ENCODE measurements around the gene FKRP. TPM values are rescaled to one million over a fixed set of nuclear protein-coding genes. Genes with fewer than 3 reads are reported as not detected.

The FKRP gene
- total RNA-seq, 1 experiment from 2014 or later: 24.1 TPM

DNA sequence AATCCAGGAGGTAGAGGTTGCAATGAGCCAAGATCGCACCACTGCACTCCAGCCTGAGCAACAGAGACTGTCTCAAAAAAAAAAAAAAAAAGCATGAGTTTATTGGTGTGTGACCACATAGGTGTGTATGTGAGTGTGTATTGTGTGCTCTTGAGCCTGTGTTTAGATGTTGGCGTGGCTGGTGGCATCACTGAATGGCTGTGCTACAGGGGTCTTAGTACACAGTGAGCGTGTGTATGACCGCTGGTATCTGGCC is 40.1 kb downstream of the FKRP start:
- peaks cover 16% of the 10 kb centered on the region for H3K27me3 Mint-ChIP-seq (ENCODE audit: low read depth)
- H3K4me1 Mint-ChIP-seq: peaks cover 45% of the 10 kb centered on the region
- H3K27ac Mint-ChIP-seq: peak overlapping the region; percentile 92
- POLR2A ChIA-PET: interaction anchor here (1.0 kb wide), 1 partner anchor 19 kb away, joined by 3 read pairs; no protein-coding TSS in a partner anchor
- H3K9me3 Mint-ChIP-seq: no peaks in the 10 kb centered on the region
- ATAC-seq (no peak), DNase-seq (ENCODE audit: low spot score) (no peak)
- peaks cover 40% of the 10 kb centered on the region for H3K36me3 Mint-ChIP-seq
- TF ChIP-seq, protein P1, sequence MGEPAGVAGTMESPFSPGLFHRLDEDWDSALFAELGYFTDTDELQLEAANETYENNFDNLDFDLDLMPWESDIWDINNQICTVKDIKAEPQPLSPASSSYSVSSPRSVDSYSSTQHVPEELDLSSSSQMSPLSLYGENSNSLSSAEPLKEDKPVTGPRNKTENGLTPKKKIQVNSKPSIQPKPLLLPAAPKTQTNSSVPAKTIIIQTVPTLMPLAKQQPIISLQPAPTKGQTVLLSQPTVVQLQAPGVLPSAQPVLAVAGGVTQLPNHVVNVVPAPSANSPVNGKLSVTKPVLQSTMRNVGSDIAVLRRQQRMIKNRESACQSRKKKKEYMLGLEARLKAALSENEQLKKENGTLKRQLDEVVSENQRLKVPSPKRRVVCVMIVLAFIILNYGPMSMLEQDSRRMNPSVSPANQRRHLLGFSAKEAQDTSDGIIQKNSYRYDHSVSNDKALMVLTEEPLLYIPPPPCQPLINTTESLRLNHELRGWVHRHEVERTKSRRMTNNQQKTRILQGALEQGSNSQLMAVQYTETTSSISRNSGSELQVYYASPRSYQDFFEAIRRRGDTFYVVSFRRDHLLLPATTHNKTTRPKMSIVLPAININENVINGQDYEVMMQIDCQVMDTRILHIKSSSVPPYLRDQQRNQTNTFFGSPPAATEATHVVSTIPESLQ (CRISPR knock-in tag; IDR thresholded peaks at IDR 0.05): no peak
- TF ChIP-seq, protein P2, sequence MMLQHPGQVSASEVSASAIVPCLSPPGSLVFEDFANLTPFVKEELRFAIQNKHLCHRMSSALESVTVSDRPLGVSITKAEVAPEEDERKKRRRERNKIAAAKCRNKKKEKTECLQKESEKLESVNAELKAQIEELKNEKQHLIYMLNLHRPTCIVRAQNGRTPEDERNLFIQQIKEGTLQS (CRISPR knock-in tag; conservative IDR thresholded peaks at IDR 0.05): no peak
- TF ChIP-seq, protein P3, sequence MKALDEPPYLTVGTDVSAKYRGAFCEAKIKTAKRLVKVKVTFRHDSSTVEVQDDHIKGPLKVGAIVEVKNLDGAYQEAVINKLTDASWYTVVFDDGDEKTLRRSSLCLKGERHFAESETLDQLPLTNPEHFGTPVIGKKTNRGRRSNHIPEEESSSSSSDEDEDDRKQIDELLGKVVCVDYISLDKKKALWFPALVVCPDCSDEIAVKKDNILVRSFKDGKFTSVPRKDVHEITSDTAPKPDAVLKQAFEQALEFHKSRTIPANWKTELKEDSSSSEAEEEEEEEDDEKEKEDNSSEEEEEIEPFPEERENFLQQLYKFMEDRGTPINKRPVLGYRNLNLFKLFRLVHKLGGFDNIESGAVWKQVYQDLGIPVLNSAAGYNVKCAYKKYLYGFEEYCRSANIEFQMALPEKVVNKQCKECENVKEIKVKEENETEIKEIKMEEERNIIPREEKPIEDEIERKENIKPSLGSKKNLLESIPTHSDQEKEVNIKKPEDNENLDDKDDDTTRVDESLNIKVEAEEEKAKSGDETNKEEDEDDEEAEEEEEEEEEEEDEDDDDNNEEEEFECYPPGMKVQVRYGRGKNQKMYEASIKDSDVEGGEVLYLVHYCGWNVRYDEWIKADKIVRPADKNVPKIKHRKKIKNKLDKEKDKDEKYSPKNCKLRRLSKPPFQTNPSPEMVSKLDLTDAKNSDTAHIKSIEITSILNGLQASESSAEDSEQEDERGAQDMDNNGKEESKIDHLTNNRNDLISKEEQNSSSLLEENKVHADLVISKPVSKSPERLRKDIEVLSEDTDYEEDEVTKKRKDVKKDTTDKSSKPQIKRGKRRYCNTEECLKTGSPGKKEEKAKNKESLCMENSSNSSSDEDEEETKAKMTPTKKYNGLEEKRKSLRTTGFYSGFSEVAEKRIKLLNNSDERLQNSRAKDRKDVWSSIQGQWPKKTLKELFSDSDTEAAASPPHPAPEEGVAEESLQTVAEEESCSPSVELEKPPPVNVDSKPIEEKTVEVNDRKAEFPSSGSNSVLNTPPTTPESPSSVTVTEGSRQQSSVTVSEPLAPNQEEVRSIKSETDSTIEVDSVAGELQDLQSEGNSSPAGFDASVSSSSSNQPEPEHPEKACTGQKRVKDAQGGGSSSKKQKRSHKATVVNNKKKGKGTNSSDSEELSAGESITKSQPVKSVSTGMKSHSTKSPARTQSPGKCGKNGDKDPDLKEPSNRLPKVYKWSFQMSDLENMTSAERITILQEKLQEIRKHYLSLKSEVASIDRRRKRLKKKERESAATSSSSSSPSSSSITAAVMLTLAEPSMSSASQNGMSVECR (CRISPR knock-in tag; IDR thresholded peaks at IDR 0.05; ENCODE audit: borderline replicate concordance): no peak
- TF ChIP-seq ZNF671 (CRISPR knock-in tag; IDR thresholded peaks at IDR 0.05): no peak
- TF ChIP-seq ZNF263 (CRISPR knock-in tag; IDR thresholded peaks at IDR 0.05; ENCODE audit: low read depth): no peak
- TF ChIP-seq, protein P4, sequence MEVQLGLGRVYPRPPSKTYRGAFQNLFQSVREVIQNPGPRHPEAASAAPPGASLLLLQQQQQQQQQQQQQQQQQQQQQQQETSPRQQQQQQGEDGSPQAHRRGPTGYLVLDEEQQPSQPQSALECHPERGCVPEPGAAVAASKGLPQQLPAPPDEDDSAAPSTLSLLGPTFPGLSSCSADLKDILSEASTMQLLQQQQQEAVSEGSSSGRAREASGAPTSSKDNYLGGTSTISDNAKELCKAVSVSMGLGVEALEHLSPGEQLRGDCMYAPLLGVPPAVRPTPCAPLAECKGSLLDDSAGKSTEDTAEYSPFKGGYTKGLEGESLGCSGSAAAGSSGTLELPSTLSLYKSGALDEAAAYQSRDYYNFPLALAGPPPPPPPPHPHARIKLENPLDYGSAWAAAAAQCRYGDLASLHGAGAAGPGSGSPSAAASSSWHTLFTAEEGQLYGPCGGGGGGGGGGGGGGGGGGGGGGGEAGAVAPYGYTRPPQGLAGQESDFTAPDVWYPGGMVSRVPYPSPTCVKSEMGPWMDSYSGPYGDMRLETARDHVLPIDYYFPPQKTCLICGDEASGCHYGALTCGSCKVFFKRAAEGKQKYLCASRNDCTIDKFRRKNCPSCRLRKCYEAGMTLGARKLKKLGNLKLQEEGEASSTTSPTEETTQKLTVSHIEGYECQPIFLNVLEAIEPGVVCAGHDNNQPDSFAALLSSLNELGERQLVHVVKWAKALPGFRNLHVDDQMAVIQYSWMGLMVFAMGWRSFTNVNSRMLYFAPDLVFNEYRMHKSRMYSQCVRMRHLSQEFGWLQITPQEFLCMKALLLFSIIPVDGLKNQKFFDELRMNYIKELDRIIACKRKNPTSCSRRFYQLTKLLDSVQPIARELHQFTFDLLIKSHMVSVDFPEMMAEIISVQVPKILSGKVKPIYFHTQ (CRISPR knock-in tag; IDR thresholded peaks at IDR 0.05): no peak
- TF ChIP-seq CREB1 (CRISPR knock-in tag; IDR thresholded peaks at IDR 0.05): no peak
- TF ChIP-seq TCF7 (CRISPR knock-in tag; IDR thresholded peaks at IDR 0.05; ENCODE audit: low read depth): no peak
- TF ChIP-seq ZNF423 (CRISPR knock-in tag; IDR thresholded peaks at IDR 0.05): no peak
- TF ChIP-seq FOXP1 (CRISPR knock-in tag; IDR thresholded peaks at IDR 0.05; ENCODE audit: borderline replicate concordance): no peak
- no peak for TF ChIP-seq EMX1 (CRISPR knock-in tag; IDR thresholded peaks at IDR 0.05)
- TF ChIP-seq, protein P5, sequence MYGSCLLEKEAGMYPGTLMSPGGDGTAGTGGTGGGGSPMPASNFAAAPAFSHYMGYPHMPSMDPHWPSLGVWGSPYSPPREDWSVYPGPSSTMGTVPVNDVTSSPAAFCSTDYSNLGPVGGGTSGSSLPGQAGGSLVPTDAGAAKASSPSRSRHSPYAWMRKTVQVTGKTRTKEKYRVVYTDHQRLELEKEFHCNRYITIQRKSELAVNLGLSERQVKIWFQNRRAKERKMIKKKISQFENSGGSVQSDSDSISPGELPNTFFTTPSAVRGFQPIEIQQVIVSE (CRISPR knock-in tag; IDR thresholded peaks at IDR 0.05; ENCODE audit: borderline replicate concordance): no peak
- CTCF ChIA-PET: interaction anchor here (0.7 to 3.2 kb wide), 4 partner anchors 19 to 118 kb away, joined by 3 to 14 read pairs (median 4); no protein-coding TSS in a partner anchor
- peak overlapping the region; percentile 95 for H3K4me3 Mint-ChIP-seq

DNA sequence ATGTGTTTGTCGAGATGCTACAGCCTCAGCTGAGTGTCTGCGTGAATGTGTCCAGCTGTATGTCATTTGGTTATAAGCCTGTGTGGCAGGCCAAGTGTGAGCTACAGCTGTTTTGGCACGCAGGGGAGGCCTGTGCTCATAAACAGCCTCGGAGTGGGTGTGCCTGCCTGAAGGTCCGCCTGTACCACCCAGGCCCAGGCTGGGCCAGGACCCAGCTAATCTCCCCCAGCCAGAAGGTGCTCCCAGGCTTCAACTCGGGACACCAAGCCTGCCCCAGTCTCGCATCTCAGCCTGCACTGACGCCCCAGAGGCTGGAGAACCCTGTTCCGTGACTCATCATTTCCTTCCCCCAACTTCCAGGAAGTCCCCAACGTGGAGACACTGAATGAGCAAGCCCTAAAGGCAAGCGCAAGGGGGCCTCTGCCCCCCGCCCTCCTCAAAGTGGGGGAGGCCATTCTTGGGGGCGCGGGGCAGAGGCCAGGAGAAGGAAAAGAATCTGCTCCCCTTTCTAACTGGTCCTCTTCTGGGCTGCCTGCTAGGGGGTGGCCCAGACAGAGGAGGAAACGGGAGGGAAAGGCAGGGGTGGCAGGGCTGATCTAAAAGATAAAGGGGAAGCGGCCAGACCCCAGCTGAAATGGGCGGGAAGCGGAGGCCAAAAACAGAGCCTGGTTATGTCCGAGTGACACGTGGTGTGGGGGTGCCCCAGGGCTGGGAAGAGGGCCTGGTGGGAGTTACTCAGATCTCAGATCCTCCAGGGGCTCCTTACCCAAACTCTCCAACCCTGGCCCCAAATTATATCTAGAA is 40.6 kb downstream of the FKRP start:
- Mint-ChIP-seq H3K27ac (peak overlapping the region; percentile 92), H3K36me3 (peaks cover 36% of the 10 kb centered on the region), H3K9me3 (no peaks in the 10 kb centered on the region), H3K4me3 (peak overlapping the region; percentile 95), H3K27me3 (ENCODE audit: low read depth) (peaks cover 16% of the 10 kb centered on the region), H3K4me1 (peaks cover 45% of the 10 kb centered on the region)
- ChIA-PET POLR2A (interaction anchor here (0.9 to 1.0 kb wide), 2 partner anchors 10 to 20 kb away, joined by 3 to 8 read pairs; no protein-coding TSS in a partner anchor), CTCF (interaction anchor here (1.0 to 3.2 kb wide), 4 partner anchors 19 to 54 kb away, joined by 4 to 22 read pairs (median 10); no protein-coding TSS in a partner anchor)
- ATAC-seq: no peak
- DNase-seq (ENCODE audit: low spot score): peak; percentile 45
- TF ChIP-seq ETV6 (CRISPR knock-in tag; IDR thresholded peaks at IDR 0.05): peak; percentile 71; the same call in 1 of the 2 replicates
- TF ChIP-seq JAZF1 (CRISPR knock-in tag; IDR thresholded peaks at IDR 0.05): no peak
- 0 out of 2 replicates have a peak, but pooled peaks have one; percentile 45 for TF ChIP-seq FOXP1 (CRISPR knock-in tag; IDR thresholded peaks at IDR 0.05; ENCODE audit: borderline replicate concordance)
- TF ChIP-seq, protein P6, sequence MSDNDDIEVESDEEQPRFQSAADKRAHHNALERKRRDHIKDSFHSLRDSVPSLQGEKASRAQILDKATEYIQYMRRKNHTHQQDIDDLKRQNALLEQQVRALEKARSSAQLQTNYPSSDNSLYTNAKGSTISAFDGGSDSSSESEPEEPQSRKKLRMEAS (CRISPR knock-in tag; IDR thresholded peaks at IDR 0.05): peak; percentile 18; the same call in 1 of the 2 replicates
- TF ChIP-seq GABPB1 (CRISPR knock-in tag; IDR thresholded peaks at IDR 0.05): 0 out of 2 replicates have a peak, but pooled peaks have one; percentile 61
- TF ChIP-seq, protein P3 (CRISPR knock-in tag; IDR thresholded peaks at IDR 0.05; ENCODE audit: borderline replicate concordance): peak; percentile 46; the same call in 1 of the 2 replicates
